GM19397 (cell line): Measurements from ENCODE around the gene CMTM5.
"Not testable (repeated sequence)": the region's sequence is repeated elsewhere in the genome, so short reads cannot be mapped to it uniquely, and the experiment has no call there.

Source experiments
- ATAC-seq: cut with Tn5 transposase; IDR thresholded peaks from one replicate; pipeline ENCODE4 v1.9.1; 2021; ENCODE audit warnings: mild to moderate bottlenecking, moderate library complexity; ENCODE audit not compliant: unreplicated experiment

The CMTM5 gene

GRCh38 chr14:23411563-23412525 lies 35.0 kb downstream of the CMTM5 start:
- no peak for ATAC-seq

DNA sequence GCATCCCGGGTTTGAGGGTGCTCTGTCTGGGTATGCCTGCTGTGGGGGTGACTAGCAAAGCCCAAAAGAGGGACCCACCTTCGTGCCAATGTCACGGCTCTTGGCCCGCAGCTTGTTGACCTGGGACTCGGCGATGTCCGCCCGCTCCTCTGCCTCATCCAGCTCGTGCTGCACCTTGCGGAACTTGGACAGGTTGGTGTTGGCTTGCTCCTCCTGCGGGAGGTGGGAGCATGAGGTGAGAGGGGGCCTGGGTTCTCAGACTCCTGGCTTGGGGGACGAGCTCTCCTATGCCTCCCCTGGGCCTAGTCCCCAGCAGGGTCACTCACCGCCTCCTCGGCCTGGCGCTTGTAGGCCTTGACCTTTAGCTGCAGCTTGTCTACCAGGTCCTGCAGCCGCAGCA lies 36.8 kb downstream of the CMTM5 start:
- no peak for ATAC-seq

- no peak for ATAC-seq
Measured at GRCh38 chr14:23414254-23414653, 37.4 kb downstream of the CMTM5 start.

DNA sequence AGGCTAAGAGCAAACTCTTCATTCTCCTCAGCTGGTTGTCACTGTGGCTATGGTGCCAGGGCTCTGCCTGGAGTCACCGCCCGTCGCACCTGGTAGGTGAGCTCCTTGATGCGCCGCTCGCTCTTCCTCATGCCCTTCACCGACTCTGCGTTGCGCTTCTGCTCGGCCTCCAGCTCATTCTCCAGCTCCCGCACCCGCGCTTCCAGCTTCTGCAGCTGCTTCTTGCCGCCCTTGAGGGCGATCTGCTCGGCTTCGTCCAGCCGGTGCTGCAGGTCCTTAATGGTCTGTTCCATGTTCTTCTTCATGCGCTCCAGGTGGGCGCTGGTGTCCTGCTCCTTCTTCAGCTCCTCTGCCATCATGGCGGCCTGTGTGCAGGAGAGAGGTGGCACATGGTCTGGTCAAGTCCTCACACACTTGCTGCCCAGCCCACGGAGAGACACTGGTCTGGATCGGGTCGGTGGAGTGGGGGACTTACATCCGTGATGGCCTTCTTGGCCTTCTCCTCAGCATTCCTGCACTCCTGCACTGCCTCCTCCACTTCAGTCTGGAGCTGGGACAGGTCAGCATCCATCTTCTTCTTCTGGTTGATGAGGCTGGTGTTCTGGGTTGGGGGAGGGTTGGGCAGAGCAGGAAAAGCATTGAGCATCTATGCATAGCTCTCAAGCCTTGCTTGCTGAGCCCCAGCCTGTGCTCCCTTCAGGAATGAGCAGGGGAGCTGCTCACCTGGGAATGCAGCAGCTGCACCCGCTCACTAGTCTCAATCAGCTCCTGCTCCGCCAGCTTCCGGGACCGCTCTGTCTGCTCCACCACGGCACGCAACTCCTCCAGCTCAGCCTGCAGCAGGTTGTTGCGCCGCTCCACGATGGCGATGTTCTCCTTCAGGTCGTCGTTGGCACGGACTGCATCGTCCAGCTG lies 38.3 kb downstream of the CMTM5 start:
- ATAC-seq, result no peak

DNA sequence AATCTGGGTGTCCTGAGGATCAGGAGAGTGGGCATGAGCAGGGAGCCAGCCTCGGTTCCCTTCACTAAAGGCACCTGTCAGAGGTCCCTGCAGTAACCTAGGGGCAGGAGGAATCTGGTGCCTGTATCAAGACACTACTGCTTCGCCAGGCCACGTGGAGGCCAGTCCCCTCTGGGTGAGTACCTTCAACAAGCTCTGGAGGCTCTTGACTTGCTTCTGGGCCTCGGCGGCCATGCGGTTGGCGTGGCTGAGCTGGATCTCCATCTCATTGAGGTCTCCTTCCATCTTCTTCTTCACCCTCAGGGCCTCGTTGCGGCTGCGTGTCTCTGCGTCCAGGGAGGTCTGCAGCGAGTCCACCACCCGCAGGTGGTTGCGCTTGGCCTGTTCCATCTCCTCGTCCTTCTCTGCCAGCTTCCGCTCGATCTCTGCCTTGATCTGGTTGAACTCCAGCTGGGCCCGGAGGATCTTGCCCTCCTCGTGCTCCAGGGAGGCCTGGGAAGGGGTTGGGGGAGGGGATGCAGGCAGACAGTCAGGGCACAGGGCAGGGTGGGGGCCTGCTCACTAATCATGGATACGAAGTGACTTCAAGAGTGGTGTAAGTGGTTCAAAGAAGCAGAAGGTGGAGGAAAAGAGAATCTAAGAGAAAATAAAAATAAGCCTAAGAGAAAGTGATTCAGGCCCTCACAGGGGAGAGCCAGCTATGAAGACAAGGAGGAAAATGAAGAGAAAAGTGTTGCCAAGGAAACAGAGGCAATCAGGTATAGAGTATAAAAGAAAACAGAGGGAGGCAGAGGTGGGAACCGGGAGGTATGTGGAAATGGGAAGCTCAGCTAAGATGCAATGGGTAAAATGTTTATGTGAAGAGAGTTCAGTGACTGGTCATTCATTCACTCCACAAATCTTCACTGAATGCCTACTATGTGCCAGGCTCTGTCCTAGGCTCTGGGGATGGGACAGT lies 39.3 kb downstream of the CMTM5 start:
- no peak for ATAC-seq

- ATAC-seq, result no peak
Measured at GRCh38 chr14:23416801-23417200, 40.0 kb downstream of the CMTM5 start.

- ATAC-seq, result not testable (repeated sequence)
Measured at GRCh38 chr14:23417269-23417668, 40.4 kb downstream of the CMTM5 start.

DNA sequence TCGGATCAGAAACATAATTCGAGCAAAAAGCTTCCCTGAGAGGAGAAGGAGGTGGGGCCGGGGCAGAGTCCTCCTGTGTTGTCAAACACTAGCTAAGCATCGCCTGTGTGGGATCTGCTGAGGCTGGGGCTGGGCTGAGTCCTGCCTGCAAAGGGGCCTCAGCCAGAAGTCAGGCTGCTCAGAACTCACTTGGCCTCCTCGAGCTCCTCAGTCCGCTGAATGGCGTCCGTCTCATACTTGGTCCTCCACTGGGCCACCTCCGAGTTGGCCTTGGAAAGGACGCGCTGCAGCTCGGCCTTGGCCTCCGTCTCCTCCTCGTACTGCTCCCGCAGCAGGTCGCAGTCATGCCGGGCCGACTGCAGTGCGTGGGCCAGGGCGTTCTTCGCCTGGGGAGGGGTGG lies 41.2 kb downstream of the CMTM5 start:
- ATAC-seq, result no peak

- ATAC-seq, result not testable (repeated sequence)
Measured at GRCh38 chr14:23419646-23420045, 42.8 kb downstream of the CMTM5 start.

DNA sequence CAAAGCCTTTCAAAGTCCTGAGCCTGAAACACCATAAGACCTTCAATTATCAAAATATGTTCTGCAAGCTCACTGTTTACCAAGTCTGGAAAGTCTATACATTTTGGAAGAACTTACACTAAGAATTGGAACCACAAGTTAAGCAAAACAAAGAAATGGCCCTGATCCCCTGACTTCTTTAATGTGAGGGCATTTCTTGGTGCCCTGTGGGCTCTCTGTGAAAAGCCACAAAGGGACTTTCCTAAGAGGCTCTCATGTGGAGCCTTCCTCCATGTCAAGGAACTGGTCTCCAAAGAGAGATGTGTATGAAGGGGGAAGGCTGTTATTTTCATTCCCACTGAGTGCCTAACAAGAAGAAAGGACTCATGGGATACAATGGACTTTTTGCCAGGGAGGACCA lies 44.7 kb downstream of the CMTM5 start:
- no peak for ATAC-seq

GRCh38 chr14:23423657-23424056 lies 46.8 kb downstream of the CMTM5 start:
- no peak for ATAC-seq

- ATAC-seq, result no peak
Measured at GRCh38 chr14:23425169-23425568, 48.3 kb downstream of the CMTM5 start.

- ATAC-seq, result not testable (repeated sequence)
Measured at GRCh38 chr14:23425798-23426197, 49.0 kb downstream of the CMTM5 start.

- ATAC-seq, result no peak
Measured at GRCh38 chr14:23428686-23429495, 52.0 kb downstream of the CMTM5 start.
